Measurements from ENCODE around the gene POLR2A. TPM values are rescaled to one million over a fixed set of nuclear protein-coding genes. Genes with fewer than 3 reads are reported as not detected.

Gene POLR2A
- total and polyA plus RNA-seq, 4 donors, result 13.4 to 116 (median 60.8) TPM

DNA sequence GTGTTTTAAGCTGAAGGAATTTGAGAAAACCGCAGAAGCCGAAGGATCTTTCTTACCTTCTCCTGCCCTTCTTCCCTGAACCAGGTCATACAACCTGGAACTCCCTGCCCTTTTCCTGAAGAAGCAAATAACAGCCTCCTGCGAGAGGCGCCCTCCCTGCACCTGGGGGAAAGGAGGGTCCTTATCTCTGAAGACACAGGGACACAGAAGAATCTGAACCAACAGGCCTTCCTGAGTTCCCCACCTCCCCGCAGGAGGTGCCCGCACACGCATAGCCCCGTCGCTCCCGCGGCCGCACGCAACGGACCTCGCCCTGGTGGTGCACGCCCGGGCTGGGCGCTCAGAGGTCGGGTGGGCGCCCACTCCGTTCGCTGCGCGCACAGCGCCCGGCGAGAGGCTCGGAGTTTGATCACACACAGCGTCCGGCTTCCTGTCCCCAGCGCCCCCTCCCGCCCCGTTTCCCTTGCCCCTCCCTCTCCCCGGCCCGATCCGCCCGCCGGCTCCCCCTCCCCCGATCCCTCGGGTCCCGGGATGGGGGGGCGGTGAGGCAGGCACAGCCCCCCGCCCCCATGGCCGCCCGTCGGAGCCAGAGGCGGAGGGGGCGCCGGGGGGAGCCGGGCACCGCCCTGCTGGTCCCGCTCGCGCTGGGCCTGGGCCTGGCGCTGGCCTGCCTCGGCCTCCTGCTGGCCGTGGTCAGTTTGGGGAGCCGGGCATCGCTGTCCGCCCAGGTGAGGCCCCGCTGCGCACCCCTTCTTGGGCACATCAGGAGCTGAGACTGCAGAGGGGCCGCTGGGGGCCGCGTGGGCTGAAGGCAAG lies 64.6 kb downstream of the POLR2A start, which contains the start of gene TNFSF12:
TNFSF12 (plus strand) TSS at position 474 of the 816 bp plus-strand sequence; CDS start at position 570, 96 bp downstream.
- DNase-seq (peak; percentile 82 to 91), ATAC-seq (ENCODE audit: low FRiP score) (peak; percentile 86)
- H3K4me1 ChIP-seq (ENCODE audit: control insufficient read depth in 1 of 2, insufficient read depth in 2 of 2, low read length in 2 of 2), result no peaks in the 10 kb centered on the region
- peak within 1 kb of the TSS; percentile 58 to 69 for H3K27ac ChIP-seq (ENCODE audit: low read depth in 1 of 2, low read length in 2 of 2)
- no peaks in the 10 kb centered on the region for H3K36me3 ChIP-seq (ENCODE audit: control insufficient read depth in 1 of 2, insufficient read depth in 2 of 2, low read length in 1 of 2)
- WGBS, 2 donors, result 1 to 2% methylated on average over 45 to 65 of the region's 65 CpGs
- peak within 1 kb of the TSS; percentile 70 to 71 for H3K4me3 ChIP-seq (ENCODE audit: low read length in 2 of 2)
- H3K27me3 ChIP-seq (ENCODE audit: control insufficient read depth in 1 of 2, insufficient read depth in 2 of 2, low read length in 1 of 2), result no peaks in the 10 kb centered on the region
- intact Hi-C loops (cut with DNase I), result no loop called here
- no peaks in the 10 kb centered on the region for H3K9me3 ChIP-seq (ENCODE audit: control insufficient read depth, low read length)

Other genes starting within 250 kb of the POLR2A start
Only the 30 nearest of the 40 such genes appear.
- gene SLC2A4, start 202.6 kb upstream of the POLR2A start, total RNA-seq, result 1 to 10 TPM; 2.5 to 3.9 TPM
- gene SLC2A4, start 202.6 kb upstream of the POLR2A start, polyA plus RNA-seq, result 1 to 10 TPM in 1 of 2 donors, under 1 TPM in 1; 0.63 to 1.6 TPM
- under 1 TPM; 0.10 to 0.60 TPM for gene YBX2, start 189.7 kb upstream of the POLR2A start, total RNA-seq
- gene YBX2, start 189.7 kb upstream of the POLR2A start, polyA plus RNA-seq, result 1 to 10 TPM in 1 of 2 donors, not detected in 1; 5.6 TPM
- gene EIF5A, start 176.7 kb upstream of the POLR2A start, total RNA-seq, result 100 to 1,000 TPM; 198 to 280 TPM
- gene EIF5A, start 176.7 kb upstream of the POLR2A start, polyA plus RNA-seq, result 100 to 1,000 TPM; 223 to 232 TPM
- gene GPS2, start 169.0 kb upstream of the POLR2A start, total RNA-seq, result 10 to 100 TPM; 49.5 to 55.6 TPM
- 10 to 100 TPM; 55.0 to 99.1 TPM for gene GPS2, start 169.0 kb upstream of the POLR2A start, polyA plus RNA-seq
- 10 to 100 TPM; 24.5 to 36.7 TPM for gene NEURL4, start 155.0 kb upstream of the POLR2A start, total RNA-seq
- gene NEURL4, start 155.0 kb upstream of the POLR2A start, polyA plus RNA-seq, result 10 to 100 TPM in 1 of 2 donors, 1 to 10 TPM in 1; 7.3 to 52.8 TPM
- 10 to 100 TPM; 18.6 to 21.8 TPM for gene ACAP1, start 147.8 kb upstream of the POLR2A start, total RNA-seq
- 10 to 100 TPM in 1 of 2 donors, 1 to 10 TPM in 1; 6.5 to 10.8 TPM for gene ACAP1, start 147.8 kb upstream of the POLR2A start, polyA plus RNA-seq
- 10 to 100 TPM; 12.4 to 15.8 TPM for gene KCTD11, start 132.2 kb upstream of the POLR2A start, total RNA-seq
- gene KCTD11, start 132.2 kb upstream of the POLR2A start, polyA plus RNA-seq, result 10 to 100 TPM; 11.0 to 11.4 TPM
- not detected for gene TMEM95, start 129.2 kb upstream of the POLR2A start, total RNA-seq
- not detected for gene TMEM95, start 129.2 kb upstream of the POLR2A start, polyA plus RNA-seq
- gene TNK1, start 103.3 kb upstream of the POLR2A start, total RNA-seq, result 1 to 10 TPM; 2.4 to 6.6 TPM
- gene TNK1, start 103.3 kb upstream of the POLR2A start, polyA plus RNA-seq, result 1 to 10 TPM; 1.9 to 3.1 TPM
- gene PLSCR3, start 89.8 kb upstream of the POLR2A start, total RNA-seq, result 10 to 100 TPM; 41.2 to 43.1 TPM
- 10 to 100 TPM; 20.5 to 70.8 TPM for gene PLSCR3, start 89.8 kb upstream of the POLR2A start, polyA plus RNA-seq
- 10 to 100 TPM; 35.0 to 40.1 TPM for gene TMEM256, start 80.3 kb upstream of the POLR2A start, total RNA-seq
- gene TMEM256, start 80.3 kb upstream of the POLR2A start, polyA plus RNA-seq, result 100 to 1,000 TPM; 134 to 224 TPM
- 10 to 100 TPM; 32.9 to 49.9 TPM for gene NLGN2, start 76.5 kb upstream of the POLR2A start, total RNA-seq
- 10 to 100 TPM in 1 of 2 donors, 1 to 10 TPM in 1; 2.4 to 28.8 TPM for gene NLGN2, start 76.5 kb upstream of the POLR2A start, polyA plus RNA-seq
- not detected for gene SPEM1, start 64.0 kb upstream of the POLR2A start, total RNA-seq
- not detected for gene SPEM1, start 64.0 kb upstream of the POLR2A start, polyA plus RNA-seq
- not detected for gene SPEM2, start 58.8 kb upstream of the POLR2A start, total RNA-seq
- gene SPEM2, start 58.8 kb upstream of the POLR2A start, polyA plus RNA-seq, result not detected
- not detected for gene SPEM3, start 55.5 kb upstream of the POLR2A start, total RNA-seq
- not detected for gene SPEM3, start 55.5 kb upstream of the POLR2A start, polyA plus RNA-seq
- gene TMEM102, start 48.9 kb upstream of the POLR2A start, total RNA-seq, result 1 to 10 TPM; 3.6 to 5.1 TPM
- 1 to 10 TPM; 1.8 to 2.7 TPM for gene TMEM102, start 48.9 kb upstream of the POLR2A start, polyA plus RNA-seq
- gene FGF11, start 44.9 kb upstream of the POLR2A start, total RNA-seq, result 1 to 10 TPM; 1.2 to 8.0 TPM
- under 1 TPM in 1 of 2 donors, not detected in 1; 0.54 TPM for gene FGF11, start 44.9 kb upstream of the POLR2A start, polyA plus RNA-seq
- 1 to 10 TPM; 6.2 to 8.8 TPM for gene CHRNB1, start 39.3 kb upstream of the POLR2A start, total RNA-seq
- gene CHRNB1, start 39.3 kb upstream of the POLR2A start, polyA plus RNA-seq, result 10 to 100 TPM; 11.6 to 18.3 TPM
- 10 to 100 TPM; 67.2 to 81.9 TPM for gene ZBTB4, start 4.7 kb upstream of the POLR2A start, total RNA-seq
- gene ZBTB4, start 4.7 kb upstream of the POLR2A start, polyA plus RNA-seq, result 10 to 100 TPM; 20.0 to 35.9 TPM
- not detected for gene SLC35G6, start 2.9 kb upstream of the POLR2A start, total RNA-seq
- not detected for gene SLC35G6, start 2.9 kb upstream of the POLR2A start, polyA plus RNA-seq
- gene TNFSF12, start 64.7 kb downstream of the POLR2A start, total RNA-seq, result 10 to 100 TPM; 61.4 to 84.5 TPM
- gene TNFSF12, start 64.7 kb downstream of the POLR2A start, polyA plus RNA-seq, result 100 to 1,000 TPM; 135 to 148 TPM
- gene TNFSF13, start 74.4 kb downstream of the POLR2A start, total RNA-seq, result 10 to 100 TPM; 17.7 to 28.6 TPM
- gene TNFSF13, start 74.4 kb downstream of the POLR2A start, polyA plus RNA-seq, result 10 to 100 TPM; 25.7 to 26.4 TPM
- 10 to 100 TPM; 36.2 to 38.3 TPM for gene SENP3, start 77.6 kb downstream of the POLR2A start, total RNA-seq
- 10 to 100 TPM; 48.4 to 75.1 TPM for gene SENP3, start 77.6 kb downstream of the POLR2A start, polyA plus RNA-seq
- gene CD68, start 95.3 kb downstream of the POLR2A start, total RNA-seq, result 100 to 1,000 TPM; 111 to 112 TPM
- 100 to 1,000 TPM in 1 of 2 donors, 10 to 100 TPM in 1; 55.3 to 111 TPM for gene CD68, start 95.3 kb downstream of the POLR2A start, polyA plus RNA-seq
- gene MPDU1, start 99.5 kb downstream of the POLR2A start, total RNA-seq, result 10 to 100 TPM; 21.4 to 24.7 TPM
- gene MPDU1, start 99.5 kb downstream of the POLR2A start, polyA plus RNA-seq, result 10 to 100 TPM; 12.0 to 20.8 TPM
- 1 to 10 TPM; 1.1 to 2.4 TPM for gene SOX15, start 105.7 kb downstream of the POLR2A start, total RNA-seq
- 1 to 10 TPM in 1 of 2 donors, under 1 TPM in 1; 0.50 to 2.8 TPM for gene SOX15, start 105.7 kb downstream of the POLR2A start, polyA plus RNA-seq
- 10 to 100 TPM; 25.3 to 31.1 TPM for gene FXR2, start 130.5 kb downstream of the POLR2A start, total RNA-seq
- 10 to 100 TPM; 21.2 to 36.5 TPM for gene FXR2, start 130.5 kb downstream of the POLR2A start, polyA plus RNA-seq
- gene SAT2, start 143.5 kb downstream of the POLR2A start, total RNA-seq, result 10 to 100 TPM; 45.9 to 67.4 TPM
- 100 to 1,000 TPM; 152 to 180 TPM for gene SAT2, start 143.5 kb downstream of the POLR2A start, polyA plus RNA-seq
- under 1 TPM in 1 of 2 donors, not detected in 1; 0.33 TPM for gene SHBG, start 145.8 kb downstream of the POLR2A start, total RNA-seq
- under 1 TPM in 1 of 2 donors, not detected in 1; 0.20 TPM for gene SHBG, start 145.8 kb downstream of the POLR2A start, polyA plus RNA-seq
- 1 to 10 TPM; 2.0 to 7.2 TPM for gene ATP1B2, start 166.6 kb downstream of the POLR2A start, total RNA-seq
- gene ATP1B2, start 166.6 kb downstream of the POLR2A start, polyA plus RNA-seq, result 1 to 10 TPM; 1.9 to 2.8 TPM

Measured in aorta (tissue), 5 donors.